Measurements from ENCODE around the gene BCL2L13.
"Not testable (repeated sequence)": the region's sequence is repeated elsewhere in the genome, so short reads cannot be mapped to it uniquely, and the experiment has no call there.

DNA sequence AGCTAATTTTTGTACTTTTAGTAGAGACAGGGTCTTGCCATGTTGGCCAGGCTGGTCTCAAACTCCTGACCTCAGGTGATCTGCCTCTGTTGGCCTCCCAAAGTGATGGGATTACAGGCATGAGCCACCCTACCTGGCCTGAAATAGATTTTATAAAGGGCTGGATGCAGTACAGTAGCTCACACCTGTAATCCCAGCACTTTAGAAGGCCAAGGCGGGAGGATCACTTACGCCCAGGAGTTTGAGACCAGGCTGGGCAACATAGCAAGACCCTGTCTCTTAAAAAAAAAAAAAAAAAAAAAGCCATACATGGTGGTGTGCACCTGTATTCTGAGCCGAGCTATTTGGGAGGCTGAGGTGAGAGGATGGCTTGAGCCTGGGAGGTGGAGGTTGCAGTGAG, 59.7 kb downstream of the BCL2L13 start:
- TF ChIP-seq, protein P1, sequence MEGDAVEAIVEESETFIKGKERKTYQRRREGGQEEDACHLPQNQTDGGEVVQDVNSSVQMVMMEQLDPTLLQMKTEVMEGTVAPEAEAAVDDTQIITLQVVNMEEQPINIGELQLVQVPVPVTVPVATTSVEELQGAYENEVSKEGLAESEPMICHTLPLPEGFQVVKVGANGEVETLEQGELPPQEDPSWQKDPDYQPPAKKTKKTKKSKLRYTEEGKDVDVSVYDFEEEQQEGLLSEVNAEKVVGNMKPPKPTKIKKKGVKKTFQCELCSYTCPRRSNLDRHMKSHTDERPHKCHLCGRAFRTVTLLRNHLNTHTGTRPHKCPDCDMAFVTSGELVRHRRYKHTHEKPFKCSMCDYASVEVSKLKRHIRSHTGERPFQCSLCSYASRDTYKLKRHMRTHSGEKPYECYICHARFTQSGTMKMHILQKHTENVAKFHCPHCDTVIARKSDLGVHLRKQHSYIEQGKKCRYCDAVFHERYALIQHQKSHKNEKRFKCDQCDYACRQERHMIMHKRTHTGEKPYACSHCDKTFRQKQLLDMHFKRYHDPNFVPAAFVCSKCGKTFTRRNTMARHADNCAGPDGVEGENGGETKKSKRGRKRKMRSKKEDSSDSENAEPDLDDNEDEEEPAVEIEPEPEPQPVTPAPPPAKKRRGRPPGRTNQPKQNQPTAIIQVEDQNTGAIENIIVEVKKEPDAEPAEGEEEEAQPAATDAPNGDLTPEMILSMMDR (IDR thresholded peaks at IDR 0.05), result not testable (repeated sequence)
- not testable (repeated sequence) for TF ChIP-seq POLR2AphosphoS5, POLR2A (IDR thresholded peaks at IDR 0.05)
